Ovary (tissue), 9 donors: Measurements from ENCODE around the gene HIF3A. TPM values are rescaled to one million over a fixed set of nuclear protein-coding genes. Genes with fewer than 3 reads are reported as not detected.
"Not testable (repeated sequence)": the region's sequence is repeated elsewhere in the genome, so short reads cannot be mapped to it uniquely, and the experiment has no call there.

ENCODE experiments used
- DNase-seq, 5 donors: peaks; one replicate each; pipeline ENCODE4 v3.0.0-alpha.2; 2019 to 2020
- H3K27ac ChIP-seq, 2 donors: fragments of 200-600 bp; one replicate each; pipeline versions ENCODE4 v1.5.1 to v1.8.0; 2019 to 2022
- H3K27me3 ChIP-seq: fragments of 200-600 bp; one replicate; pipeline ENCODE4 v1.8.0; 2022
- H3K36me3 ChIP-seq: fragments of 200-600 bp; sonication (generic); one replicate; pipeline ENCODE4 v1.5.1; 2019
- H3K4me1 ChIP-seq: one replicate; pipeline ENCODE4 v1.8.1; 2013; ENCODE audit warnings: mild to moderate bottlenecking, moderate library complexity; ENCODE audit not compliant: insufficient read depth
- H3K4me3 ChIP-seq: fragments of 200-600 bp; sonication (generic); one replicate; pipeline ENCODE4 v1.5.1; 2017
- H3K9me3 ChIP-seq, 2 donors: fragments of 200-600 bp in 1 of 2; sonication (generic) in 1 of 2; one replicate each; pipeline versions ENCODE4 v1.5.1 to v1.8.1; 2013 to 2019; ENCODE audit warnings: mild to moderate bottlenecking in 1 of 2, moderate library complexity in 1 of 2
- EP300 ChIP-seq: sonication (generic); formaldehyde crosslinking; IDR thresholded peaks from one replicate; pipeline ENCODE4 v1.6.1; 2017; ENCODE audit warnings: antibody characterized with exemption
- POLR2A ChIP-seq: fragments of 450-650 bp; IDR thresholded peaks from one replicate; pipeline ENCODE4 v1.6.1; 2017; ENCODE audit warnings: antibody characterized with exemption, mild to moderate bottlenecking, moderate library complexity
- WGBS, 3 donors: extraction: QIAGEN DNeasy Blood & Tissue Kit in 1 of 3; methylation state at CpG; one replicate each; pipeline versions ENCODE4 v1.1.5 to v1.1.7; 2013 to 2017; 5-methylcytosine and 5-hydroxymethylcytosine counted together
- intact Hi-C, 4 donors: fragments of 100-400 bp; cut with DNase I; formaldehyde crosslinking; loops; one replicate each; pipeline versions ENCODE4 v1.11.0 to v1.15.1; 2022 to 2023
- polyA plus RNA-seq, 2 donors: library from polyadenylated mRNA; stranded (reverse); fragments of 200-250 nt in 1 of 2; fragments of 350-450 nt in 1 of 2; fragmentation: Illumina TruSeq in 1 of 2; extraction: RNeasy Lipid Tissue Mini Kit (QIAGEN cat#74804) in 1 of 2; gene quantifications; one replicate each; pipeline ENCODE4 v1.2.3, GENCODE V29; 2013 to 2014
- total RNA-seq, 7 donors: library from RNA; depleted of rRNA in 2 of 7; stranded (reverse); fragments of >200 nt in 2 of 7; fragmentation: NEBNext Ultra II Directional in 3 of 7; extraction: Animal tissue kit (Norgen Biotek cat#: 25700) in 3 of 7; gene quantifications; one replicate each; pipeline versions ENCODE4 v1.1.0 to v1.2.4, GENCODE V29; 2016 to 2023
- TF ChIP-seq, protein P1 (sequence below), 3 donors: fragments of 450-650 bp in 2 of 3; fragments of 200-600 bp in 1 of 3; IDR thresholded peaks; one replicate each; pipeline versions ENCODE4 v1.5.1 to v1.8.0; 2016 to 2022; ENCODE audit warnings: antibody characterized with exemption in 3 of 3, mild to moderate bottlenecking in 1 of 3
- donor health status: DM: no; HTN: no; CAD: no; lungs with moderate emphysema.
- donor health status: DM: no; HTN: no; CAD: no.
- donor health status: Bipolar disorder and iron deficiency.
- donor health status: DM: yes; HTN: yes; CAD: no.
- donor health status: DM: no; HTN: no; CAD: no.
- donor health status: DM: yes; HTN: yes; CAD: no.

Gene HIF3A
- total and polyA plus RNA-seq, 9 donors = 10.8 to 82.2 (median 40.9) TPM

DNA sequence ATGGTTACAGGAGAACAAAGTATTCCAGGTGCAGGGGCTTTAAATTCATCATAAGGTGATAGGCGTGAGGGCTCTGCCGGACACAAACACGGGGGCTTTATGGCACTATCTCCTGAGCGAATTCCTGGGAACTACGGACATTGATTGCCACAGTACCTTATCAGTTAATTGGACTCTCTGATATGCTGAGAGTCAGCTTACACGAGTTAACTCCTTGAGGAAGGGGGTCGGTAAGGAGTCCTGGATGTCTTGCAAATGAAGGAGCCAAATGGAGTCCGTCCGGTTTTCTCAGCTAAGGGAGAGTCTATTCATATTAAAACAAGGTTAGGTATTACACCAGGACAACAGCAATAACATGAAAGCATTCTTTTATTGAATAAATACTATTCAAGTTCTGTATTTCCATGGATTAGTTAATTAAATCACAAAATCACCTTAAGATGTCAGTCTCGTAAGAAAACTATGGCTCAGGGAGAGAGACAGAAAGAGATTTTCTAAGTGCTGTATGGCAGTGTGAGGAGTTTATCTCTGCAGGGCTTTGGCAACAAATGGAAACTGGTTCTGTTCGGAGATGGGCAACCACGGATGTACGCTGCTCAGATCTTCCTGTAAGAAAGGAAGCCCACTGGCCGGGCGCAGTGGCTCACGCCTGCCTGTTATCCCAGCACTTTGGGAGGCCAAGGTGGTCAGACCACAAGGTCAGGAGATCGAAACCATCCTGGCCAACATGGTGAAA lies 26.2 kb upstream of the HIF3A start:
- intact Hi-C loops = loop anchor here in 1 of 4 donors (10.0 kb wide), 1 partner anchor 244 kb away; no protein-coding TSS in a partner anchor
- WGBS, 3 donors = 44 to 46% (median 45%) methylated on average over 17 of the region's 17 CpGs
- H3K27ac ChIP-seq = no peak overlapping the region

DNA sequence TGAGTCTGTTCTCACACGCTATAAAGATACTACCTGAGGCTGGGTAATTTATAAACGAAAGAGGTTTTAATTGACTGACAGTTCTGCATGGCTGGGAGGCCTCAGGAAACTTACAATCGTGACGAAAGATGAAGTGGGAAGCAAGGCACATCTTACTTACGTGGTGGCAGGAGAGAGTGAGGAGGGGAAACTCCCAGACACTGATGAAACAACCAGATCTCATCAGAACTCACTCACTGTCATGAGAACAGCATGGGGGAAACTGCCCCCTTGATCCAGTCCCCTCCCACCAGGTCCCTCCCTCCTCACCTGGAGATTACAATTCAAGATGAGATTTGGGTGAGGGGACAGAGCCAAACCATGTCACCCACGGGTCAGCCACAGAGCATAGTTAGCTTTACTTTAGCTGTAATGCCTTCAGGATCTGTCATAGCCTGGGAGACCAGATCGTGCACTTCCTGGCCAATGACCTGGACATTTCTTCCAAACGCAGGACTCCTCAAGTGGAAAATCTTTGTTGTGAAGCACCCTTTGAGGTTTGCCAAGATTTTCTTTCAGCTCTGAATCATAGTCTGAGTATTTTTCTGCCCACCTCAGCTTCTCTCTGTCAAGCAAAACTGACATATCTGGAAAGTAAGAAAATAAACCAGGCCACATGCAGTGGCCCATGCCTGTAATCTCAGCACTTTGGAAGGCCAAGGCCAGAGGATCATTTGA lies 25.2 kb upstream of the HIF3A start:
- WGBS, 3 donors = 47 to 54% (median 49%) methylated on average over 8 of the region's 8 CpGs
- no peaks in the 10 kb centered on the region for H3K27me3 ChIP-seq
- no peak for DNase-seq

More for the DNA sequence above, 26.2 kb upstream of the HIF3A start:
- H3K27me3 ChIP-seq = no peaks in the 10 kb centered on the region
- no peaks in the 10 kb centered on the region for H3K36me3 ChIP-seq
- DNase-seq = no peak
- no peak overlapping the region for H3K4me3 ChIP-seq
- H3K4me1 ChIP-seq = no peaks in the 10 kb centered on the region
- no peak for TF ChIP-seq EP300
- TF ChIP-seq, protein P1, sequence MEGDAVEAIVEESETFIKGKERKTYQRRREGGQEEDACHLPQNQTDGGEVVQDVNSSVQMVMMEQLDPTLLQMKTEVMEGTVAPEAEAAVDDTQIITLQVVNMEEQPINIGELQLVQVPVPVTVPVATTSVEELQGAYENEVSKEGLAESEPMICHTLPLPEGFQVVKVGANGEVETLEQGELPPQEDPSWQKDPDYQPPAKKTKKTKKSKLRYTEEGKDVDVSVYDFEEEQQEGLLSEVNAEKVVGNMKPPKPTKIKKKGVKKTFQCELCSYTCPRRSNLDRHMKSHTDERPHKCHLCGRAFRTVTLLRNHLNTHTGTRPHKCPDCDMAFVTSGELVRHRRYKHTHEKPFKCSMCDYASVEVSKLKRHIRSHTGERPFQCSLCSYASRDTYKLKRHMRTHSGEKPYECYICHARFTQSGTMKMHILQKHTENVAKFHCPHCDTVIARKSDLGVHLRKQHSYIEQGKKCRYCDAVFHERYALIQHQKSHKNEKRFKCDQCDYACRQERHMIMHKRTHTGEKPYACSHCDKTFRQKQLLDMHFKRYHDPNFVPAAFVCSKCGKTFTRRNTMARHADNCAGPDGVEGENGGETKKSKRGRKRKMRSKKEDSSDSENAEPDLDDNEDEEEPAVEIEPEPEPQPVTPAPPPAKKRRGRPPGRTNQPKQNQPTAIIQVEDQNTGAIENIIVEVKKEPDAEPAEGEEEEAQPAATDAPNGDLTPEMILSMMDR (IDR thresholded peaks at IDR 0.05) = no peak
- no peak for TF ChIP-seq POLR2A
- H3K9me3 ChIP-seq = no peaks in the 10 kb centered on the region

DNA sequence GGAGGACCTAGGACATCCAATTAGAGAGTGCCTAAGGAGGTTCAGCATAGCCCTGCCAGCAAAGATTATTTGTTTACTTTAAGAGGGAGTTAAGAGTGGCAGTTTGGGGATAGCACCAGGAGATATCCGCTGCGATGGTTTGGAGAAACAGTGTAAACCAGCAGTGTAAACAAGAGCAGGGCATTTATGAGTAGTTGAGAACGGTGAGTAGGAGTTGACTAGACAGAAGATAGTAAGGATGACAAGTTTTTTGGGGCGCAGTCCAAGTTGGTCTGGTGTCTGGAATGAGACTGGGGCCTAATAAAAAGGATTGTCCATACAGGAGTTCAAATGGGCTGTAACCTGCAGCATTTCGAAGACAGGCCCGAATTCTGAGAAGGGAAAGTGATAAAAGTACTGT lies 22.9 kb upstream of the HIF3A start:
- intact Hi-C loops = loop anchor here in 1 of 4 donors (10.0 kb wide), 1 partner anchor 241 kb away; no protein-coding TSS in a partner anchor
- not testable (repeated sequence) for H3K9me3 ChIP-seq, DNase-seq, H3K36me3 ChIP-seq, H3K4me1 ChIP-seq, H3K4me3 ChIP-seq, H3K27ac ChIP-seq, H3K27me3 ChIP-seq
- 53 to 67% (median 60%) methylated on average over 6 of the region's 6 CpGs for WGBS, 3 donors

More for the DNA sequence above, 25.2 kb upstream of the HIF3A start:
- intact Hi-C loops = loop anchor here in 1 of 4 donors (10.0 kb wide), 1 partner anchor 243 kb away; no protein-coding TSS in a partner anchor
- Histone ChIP-seq H3K4me1 (no peaks in the 10 kb centered on the region), H3K4me3 (no peak overlapping the region), H3K36me3 (no peaks in the 10 kb centered on the region), H3K9me3 (no peaks in the 10 kb centered on the region), H3K27ac (no peak overlapping the region)
- TF ChIP-seq, protein P1 (IDR thresholded peaks at IDR 0.05) = no peak
- no peak for TF ChIP-seq EP300
- TF ChIP-seq POLR2A = no peak

DNA sequence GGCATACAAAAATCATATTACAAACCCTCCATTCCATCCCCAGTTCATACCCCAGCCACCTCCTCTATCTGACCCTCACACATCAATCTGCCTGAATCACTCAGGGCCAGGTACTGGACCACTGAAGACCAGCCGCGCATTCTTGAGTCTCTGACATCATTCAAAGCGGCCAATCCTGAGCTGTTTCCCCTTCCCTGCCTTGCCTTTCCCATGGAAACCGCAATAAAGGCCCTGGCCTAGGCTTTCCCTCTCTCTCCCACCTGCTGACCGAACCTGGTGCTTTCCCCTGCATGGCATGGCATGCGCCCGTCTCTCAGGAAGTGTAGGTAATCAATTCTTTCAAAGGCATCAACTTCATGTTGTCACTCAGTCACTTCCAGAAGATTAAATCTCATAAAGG lies 17.7 kb upstream of the HIF3A start:
- TF ChIP-seq EP300 (no peak), POLR2A (no peak)
- TF ChIP-seq, protein P1 (IDR thresholded peaks at IDR 0.05) = no peak
- Histone ChIP-seq H3K27ac (no peak overlapping the region), H3K4me3 (no peak overlapping the region), H3K9me3 (no peaks in the 10 kb centered on the region), H3K27me3 (no peaks in the 10 kb centered on the region), H3K36me3 (no peaks in the 10 kb centered on the region), H3K4me1 (no peaks in the 10 kb centered on the region)
- WGBS, 3 donors = 69 to 81% (median 79%) methylated on average over 7 of the region's 7 CpGs
- DNase-seq = no peak
- intact Hi-C loops = loop anchor here in 3 of 4 donors (2.0 to 10.0 kb wide), 3 partner anchors 113 to 236 kb away; no protein-coding TSS in a partner anchor
